ENCODE results near the gene TPP1.

DNA sequence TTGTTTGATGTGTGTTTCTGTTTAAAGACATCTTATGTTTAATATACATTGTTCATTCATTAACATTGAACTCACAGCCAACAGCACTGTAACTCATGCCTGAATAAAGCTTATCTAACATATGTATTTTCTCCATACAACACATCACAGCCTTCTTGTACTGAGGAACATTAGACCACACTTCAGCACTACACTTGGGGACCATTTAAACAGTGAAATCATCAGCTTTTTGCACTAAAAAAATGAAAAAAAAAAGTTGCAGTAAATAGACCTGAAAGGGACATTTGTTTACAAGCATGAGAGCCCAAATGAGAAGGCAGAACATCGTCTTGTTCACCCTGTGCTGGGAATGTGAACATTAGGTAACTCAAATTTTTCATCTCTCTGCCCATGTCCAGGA, 15.3 kb upstream of the TPP1 start:
- TF ChIP-seq, protein P1, sequence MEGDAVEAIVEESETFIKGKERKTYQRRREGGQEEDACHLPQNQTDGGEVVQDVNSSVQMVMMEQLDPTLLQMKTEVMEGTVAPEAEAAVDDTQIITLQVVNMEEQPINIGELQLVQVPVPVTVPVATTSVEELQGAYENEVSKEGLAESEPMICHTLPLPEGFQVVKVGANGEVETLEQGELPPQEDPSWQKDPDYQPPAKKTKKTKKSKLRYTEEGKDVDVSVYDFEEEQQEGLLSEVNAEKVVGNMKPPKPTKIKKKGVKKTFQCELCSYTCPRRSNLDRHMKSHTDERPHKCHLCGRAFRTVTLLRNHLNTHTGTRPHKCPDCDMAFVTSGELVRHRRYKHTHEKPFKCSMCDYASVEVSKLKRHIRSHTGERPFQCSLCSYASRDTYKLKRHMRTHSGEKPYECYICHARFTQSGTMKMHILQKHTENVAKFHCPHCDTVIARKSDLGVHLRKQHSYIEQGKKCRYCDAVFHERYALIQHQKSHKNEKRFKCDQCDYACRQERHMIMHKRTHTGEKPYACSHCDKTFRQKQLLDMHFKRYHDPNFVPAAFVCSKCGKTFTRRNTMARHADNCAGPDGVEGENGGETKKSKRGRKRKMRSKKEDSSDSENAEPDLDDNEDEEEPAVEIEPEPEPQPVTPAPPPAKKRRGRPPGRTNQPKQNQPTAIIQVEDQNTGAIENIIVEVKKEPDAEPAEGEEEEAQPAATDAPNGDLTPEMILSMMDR (IDR thresholded peaks at IDR 0.05), result no peak
- no peak for TF ChIP-seq POLR2A (IDR thresholded peaks at IDR 0.05)
- TF ChIP-seq POLR2AphosphoS5 (IDR thresholded peaks at IDR 0.05), result no peak

All from breast epithelium (tissue), 3 donors.